PFSK-1 (cell line): ENCODE results near the gene RREB1.
A peak's percentile ranks its signal among the peaks of the same experiment; 100 is the strongest.

Experiments
- POLR2AphosphoS5 ChIP-seq: IDR thresholded peaks from 2 replicates; pipeline ENCODE4 v1.6.1; 2012; ENCODE audit warnings: low read depth, mild to moderate bottlenecking, control low read depth, low read length, moderate library complexity
- REST ChIP-seq, 2 experiments: IDR thresholded peaks; 2 replicates each; pipeline versions ENCODE4 v1.6.1 to v1.8.0; 2011 to 2012; ENCODE audit warnings: low read depth in 2 of 2, low read length in 2 of 2, control low read depth in 1 of 2, inconsistent platforms in 1 of 2, mild to moderate bottlenecking in 1 of 2, moderate library complexity in 1 of 2; ENCODE audit not compliant: insufficient read depth in 1 of 2
- SIN3A ChIP-seq: IDR thresholded peaks from 2 replicates; pipeline ENCODE4 v1.6.1; 2012; ENCODE audit warnings: mild to moderate bottlenecking, low read length, moderate library complexity, borderline replicate concordance; ENCODE audit not compliant: insufficient read depth
- TAF1 ChIP-seq: IDR thresholded peaks from 2 replicates; pipeline ENCODE4 v1.6.1; 2012; ENCODE audit warnings: low read length, control low read depth, borderline replicate concordance; ENCODE audit not compliant: insufficient read depth

- peak in 1 of 2 experiments; percentile 60; a peak in 1 of 4 replicates for TF ChIP-seq REST (IDR thresholded peaks at IDR 0.05; ENCODE audit: insufficient read depth in 1 of 2, low read depth in 2 of 2, low read length in 2 of 2)
- TF ChIP-seq SIN3A: no peak
- TF ChIP-seq TAF1: no peak
- TF ChIP-seq POLR2AphosphoS5: no peak
Measured at GRCh38 chr6:7155871-7156579, 48.3 kb downstream of the RREB1 start.
